ENCODE results near the gene FNBP1L.
"Not testable (repeated sequence)": the region's sequence is repeated elsewhere in the genome, so short reads cannot be mapped to it uniquely, and the experiment has no call there.

Gene FNBP1L

DNA sequence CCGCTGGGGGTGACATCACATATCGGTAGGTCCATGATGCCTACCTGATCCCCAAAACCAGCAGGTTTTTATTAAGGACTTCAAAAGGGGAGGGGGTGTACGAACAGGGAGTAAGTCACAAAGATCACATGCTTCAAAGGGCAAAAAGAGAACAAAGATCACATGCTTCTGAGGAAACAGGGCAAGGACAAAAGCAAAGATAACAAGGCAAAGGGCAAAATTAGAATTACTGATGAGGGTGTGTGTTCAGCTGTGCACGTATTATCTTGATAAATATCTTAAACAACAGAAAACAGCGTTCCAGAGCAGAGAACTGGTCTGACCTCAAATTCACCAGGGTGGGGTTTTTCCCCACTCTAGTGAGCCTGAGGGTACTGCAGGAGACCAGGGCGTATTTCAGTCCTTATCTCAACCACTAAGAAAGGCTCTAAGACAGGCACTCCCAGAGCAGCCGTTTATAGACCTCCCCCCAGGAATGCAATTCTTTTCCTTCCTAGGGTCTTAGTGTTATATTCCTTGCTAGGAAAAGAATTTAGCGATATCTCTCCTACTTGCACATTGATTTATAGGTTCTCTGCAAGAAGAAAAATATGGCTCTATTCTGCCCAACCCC, 31.3 kb downstream of the FNBP1L start:
- H3K9ac ChIP-seq (ENCODE audit: low read length), result not testable (repeated sequence)

DNA sequence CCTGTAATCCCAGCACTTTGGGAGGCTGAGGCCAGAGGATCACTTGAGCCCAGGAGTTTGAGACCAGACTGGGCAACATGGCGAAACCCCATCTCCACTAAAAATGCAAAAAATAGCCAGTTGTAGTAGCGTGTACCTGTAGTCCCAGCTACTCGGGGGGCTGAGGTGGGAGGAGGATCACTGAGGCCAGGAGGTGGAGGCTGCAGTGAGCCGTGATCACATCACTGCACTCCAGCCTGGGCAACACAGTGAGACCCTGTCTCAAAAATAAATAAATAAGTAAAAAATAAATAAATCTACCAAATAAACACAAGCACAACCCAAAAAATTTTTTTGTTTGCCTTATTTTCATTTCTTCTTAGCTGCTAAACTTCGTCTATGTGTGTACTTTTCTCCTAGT, 34.0 kb downstream of the FNBP1L start:
- not testable (repeated sequence) for H2BK5ac ChIP-seq (ENCODE audit: low read length); DNase-seq; H3K27ac ChIP-seq (ENCODE audit: low read depth, low read length); H3K4me1 ChIP-seq (ENCODE audit: control insufficient read depth, low read depth, low read length); H4K5ac ChIP-seq (ENCODE audit: low read length); H2BK120ac ChIP-seq (ENCODE audit: low read depth, low read length); H3K4me2 ChIP-seq (ENCODE audit: low read length); H3K9ac ChIP-seq (ENCODE audit: low read length); H2AK5ac ChIP-seq (ENCODE audit: low read length); H2BK15ac ChIP-seq (replicated peaks; ENCODE audit: low read depth); H3K18ac ChIP-seq (ENCODE audit: low read length); H4K8ac ChIP-seq (ENCODE audit: low read depth, low read length); H3K56ac ChIP-seq (ENCODE audit: low read length); H3K27me3 ChIP-seq (ENCODE audit: insufficient read depth, low read length, poor library complexity); H3K79me1 ChIP-seq (ENCODE audit: low read length); H3K4ac ChIP-seq (ENCODE audit: low read depth, low read length); H3K4me3 ChIP-seq (ENCODE audit: low read length); H3K36me3 ChIP-seq (ENCODE audit: control insufficient read depth, insufficient read depth, low read length); H3K23ac ChIP-seq (ENCODE audit: low read length)
- peaks cover 71% of the 10 kb centered on the region for H3K79me2 ChIP-seq (ENCODE audit: control insufficient read depth, insufficient read depth, low read length)
- WGBS (ENCODE audit: extremely low coverage, insufficient coverage, low lambda C conversion rate), result no CpG with 5 or more reads among the region's 5 CpGs

More for the DNA sequence above, 31.3 kb downstream of the FNBP1L start:
- not testable (repeated sequence) for H3K27me3 ChIP-seq (ENCODE audit: insufficient read depth, low read length, poor library complexity); H2BK5ac ChIP-seq (ENCODE audit: low read length); H4K8ac ChIP-seq (ENCODE audit: low read depth, low read length); H2BK120ac ChIP-seq (ENCODE audit: low read depth, low read length); H3K27ac ChIP-seq (ENCODE audit: low read depth, low read length); H2AK5ac ChIP-seq (ENCODE audit: low read length); H3K4me2 ChIP-seq (ENCODE audit: low read length); H3K56ac ChIP-seq (ENCODE audit: low read length); H3K79me1 ChIP-seq (ENCODE audit: low read length); H2BK15ac ChIP-seq (replicated peaks; ENCODE audit: low read depth); H3K18ac ChIP-seq (ENCODE audit: low read length); DNase-seq; H3K23ac ChIP-seq (ENCODE audit: low read length); H3K4me3 ChIP-seq (ENCODE audit: low read length); H3K4me1 ChIP-seq (ENCODE audit: control insufficient read depth, low read depth, low read length); H4K5ac ChIP-seq (ENCODE audit: low read length); H3K4ac ChIP-seq (ENCODE audit: low read depth, low read length); H3K36me3 ChIP-seq (ENCODE audit: control insufficient read depth, insufficient read depth, low read length)
- H3K79me2 ChIP-seq (ENCODE audit: control insufficient read depth, insufficient read depth, low read length), result peaks cover 66% of the 10 kb centered on the region
- no CpG with 5 or more reads among the region's 8 CpGs for WGBS (ENCODE audit: extremely low coverage, insufficient coverage, low lambda C conversion rate)

DNA sequence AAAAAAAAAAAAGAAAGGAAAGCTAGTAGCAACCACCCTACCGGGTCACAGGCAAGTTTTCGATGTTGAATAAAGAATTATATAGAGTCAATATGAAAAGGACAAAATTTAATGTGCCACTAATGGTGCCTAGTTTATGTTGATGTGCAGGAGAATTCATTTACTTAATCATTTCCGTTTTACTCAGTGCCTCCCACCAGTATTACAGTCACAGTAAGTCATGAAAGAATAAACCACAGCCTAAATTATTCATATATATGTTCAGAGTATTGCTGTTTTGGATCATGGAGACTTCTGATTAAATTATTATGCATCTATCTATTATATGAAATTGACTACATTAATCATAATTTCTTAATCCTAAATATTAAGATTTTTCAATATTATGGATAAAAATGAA, 35.3 kb downstream of the FNBP1L start:
- WGBS (ENCODE audit: extremely low coverage, insufficient coverage, low lambda C conversion rate), result no CpG with 5 or more reads among the region's 3 CpGs
- Histone ChIP-seq H3K27ac (ENCODE audit: low read depth, low read length) (no peak overlapping the region), H3K4me2 (ENCODE audit: low read length) (no peak overlapping the region)

DNA sequence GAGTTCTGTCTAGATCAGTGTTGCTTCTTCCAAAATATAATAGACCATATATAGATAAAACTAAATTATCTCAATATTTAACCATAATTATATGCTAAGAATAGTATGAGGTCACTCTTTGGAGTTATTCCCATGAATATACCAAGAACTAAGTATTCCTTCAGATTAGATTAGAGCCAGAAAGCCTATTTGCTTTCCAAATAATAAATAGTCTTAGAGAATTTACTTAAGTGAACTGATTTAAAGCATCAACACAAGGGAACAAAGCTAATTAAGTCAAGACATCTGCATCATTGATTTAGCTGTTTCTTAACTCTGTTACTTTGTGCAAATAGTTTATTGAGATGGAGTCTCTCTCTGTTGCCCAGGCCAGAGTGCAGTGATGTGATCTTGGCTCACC, 35.7 kb downstream of the FNBP1L start:
- H3K4ac ChIP-seq (ENCODE audit: low read depth, low read length), result no peak overlapping the region
- no peak overlapping the region for H3K18ac ChIP-seq (ENCODE audit: low read length)
- no peak overlapping the region for H3K27ac ChIP-seq (ENCODE audit: low read depth, low read length)
- no peaks in the 10 kb centered on the region for H3K36me3 ChIP-seq (ENCODE audit: control insufficient read depth, insufficient read depth, low read length)
- H3K4me3 ChIP-seq (ENCODE audit: low read length), result no peak overlapping the region
- no peak overlapping the region for H3K9ac ChIP-seq (ENCODE audit: low read length)
- H2BK120ac ChIP-seq (ENCODE audit: low read depth, low read length), result no peak overlapping the region
- peaks cover 3% of the 10 kb centered on the region for H3K4me1 ChIP-seq (ENCODE audit: control insufficient read depth, low read depth, low read length)
- H4K5ac ChIP-seq (ENCODE audit: low read length), result no peak overlapping the region
- H3K56ac ChIP-seq (ENCODE audit: low read length), result no peak overlapping the region
- H3K23ac ChIP-seq (ENCODE audit: low read length), result no peak overlapping the region
- H4K8ac ChIP-seq (ENCODE audit: low read depth, low read length), result no peak overlapping the region
- no peaks in the 10 kb centered on the region for H3K27me3 ChIP-seq (ENCODE audit: insufficient read depth, low read length, poor library complexity)
- H2AK5ac ChIP-seq (ENCODE audit: low read length), result no peak overlapping the region
- H2BK5ac ChIP-seq (ENCODE audit: low read length), result no peak overlapping the region
- no peaks in the 10 kb centered on the region for H3K79me1 ChIP-seq (ENCODE audit: low read length)
- H2BK15ac ChIP-seq (replicated peaks; ENCODE audit: low read depth), result no peak overlapping the region
- DNase-seq, result no peak
- no peak overlapping the region for H3K4me2 ChIP-seq (ENCODE audit: low read length)
- H3K79me2 ChIP-seq (ENCODE audit: control insufficient read depth, insufficient read depth, low read length), result peaks cover 75% of the 10 kb centered on the region

More for the DNA sequence above, 35.3 kb downstream of the FNBP1L start:
- no peak overlapping the region for H2BK15ac ChIP-seq (replicated peaks; ENCODE audit: low read depth)
- DNase-seq, result no peak
- H3K9ac ChIP-seq (ENCODE audit: low read length), result no peak overlapping the region
- no peak overlapping the region for H2BK120ac ChIP-seq (ENCODE audit: low read depth, low read length)
- no peaks in the 10 kb centered on the region for H3K36me3 ChIP-seq (ENCODE audit: control insufficient read depth, insufficient read depth, low read length)
- H3K18ac ChIP-seq (ENCODE audit: low read length), result no peak overlapping the region
- no peak overlapping the region for H4K5ac ChIP-seq (ENCODE audit: low read length)
- no peak overlapping the region for H4K8ac ChIP-seq (ENCODE audit: low read depth, low read length)
- peaks cover 75% of the 10 kb centered on the region for H3K79me2 ChIP-seq (ENCODE audit: control insufficient read depth, insufficient read depth, low read length)
- no peak overlapping the region for H2BK5ac ChIP-seq (ENCODE audit: low read length)
- H3K23ac ChIP-seq (ENCODE audit: low read length), result no peak overlapping the region
- no peak overlapping the region for H3K56ac ChIP-seq (ENCODE audit: low read length)
- H3K4me1 ChIP-seq (ENCODE audit: control insufficient read depth, low read depth, low read length), result peaks cover 3% of the 10 kb centered on the region
- H3K79me1 ChIP-seq (ENCODE audit: low read length), result peaks cover under 1% of the 10 kb centered on the region
- H3K4me3 ChIP-seq (ENCODE audit: low read length), result no peak overlapping the region
- H2AK5ac ChIP-seq (ENCODE audit: low read length), result no peak overlapping the region
- no peak overlapping the region for H3K4ac ChIP-seq (ENCODE audit: low read depth, low read length)
- H3K27me3 ChIP-seq (ENCODE audit: insufficient read depth, low read length, poor library complexity), result no peaks in the 10 kb centered on the region

DNA sequence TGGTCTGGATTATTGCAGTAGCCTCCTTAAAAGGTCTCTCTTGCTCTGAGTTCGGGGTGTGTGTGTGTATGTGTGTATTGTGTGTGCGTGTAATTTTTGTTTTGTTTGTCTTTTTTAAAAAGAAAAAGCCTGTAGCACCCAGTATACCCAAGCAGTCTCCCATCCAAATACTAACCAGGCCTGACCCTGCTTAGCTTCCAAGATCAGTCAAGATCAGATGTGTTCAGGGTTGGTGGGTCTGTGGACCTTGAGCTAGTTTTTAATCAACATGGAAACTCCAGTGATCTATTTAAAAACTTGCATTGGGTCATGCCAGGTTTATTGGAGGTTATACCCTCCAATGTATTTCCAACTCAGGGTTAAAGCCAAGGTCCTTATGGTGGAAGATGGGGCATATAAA, 40.3 kb downstream of the FNBP1L start:
- H4K8ac ChIP-seq (ENCODE audit: low read depth, low read length), result no peak overlapping the region
- H2BK5ac ChIP-seq (ENCODE audit: low read length), result no peak overlapping the region
- H3K9ac ChIP-seq (ENCODE audit: low read length), result no peak overlapping the region
- peaks cover 1% of the 10 kb centered on the region for H3K79me1 ChIP-seq (ENCODE audit: low read length)
- no peak overlapping the region for H3K4ac ChIP-seq (ENCODE audit: low read depth, low read length)
- no peak for DNase-seq
- H3K56ac ChIP-seq (ENCODE audit: low read length), result no peak overlapping the region
- no peak overlapping the region for H3K4me2 ChIP-seq (ENCODE audit: low read length)
- H3K36me3 ChIP-seq (ENCODE audit: control insufficient read depth, insufficient read depth, low read length), result no peaks in the 10 kb centered on the region
- no CpG with 5 or more reads among the region's 2 CpGs for whole genome bisulfite sequencing (ENCODE audit: extremely low coverage, insufficient coverage, low lambda C conversion rate)
- no peak overlapping the region for H3K4me3 ChIP-seq (ENCODE audit: low read length)
- no peak overlapping the region for H3K27ac ChIP-seq (ENCODE audit: low read depth, low read length)
- H2BK15ac ChIP-seq (replicated peaks; ENCODE audit: low read depth), result no peak overlapping the region
- H3K27me3 ChIP-seq (ENCODE audit: insufficient read depth, low read length, poor library complexity), result no peaks in the 10 kb centered on the region
- peak overlapping the region; percentile 30 for H3K18ac ChIP-seq (ENCODE audit: low read length)
- peaks cover 3% of the 10 kb centered on the region for H3K4me1 ChIP-seq (ENCODE audit: control insufficient read depth, low read depth, low read length)
- H3K79me2 ChIP-seq (ENCODE audit: control insufficient read depth, insufficient read depth, low read length), result peaks cover 77% of the 10 kb centered on the region
- no peak overlapping the region for H3K23ac ChIP-seq (ENCODE audit: low read length)
- no peak overlapping the region for H2BK120ac ChIP-seq (ENCODE audit: low read depth, low read length)
- H2AK5ac ChIP-seq (ENCODE audit: low read length), result no peak overlapping the region
- H4K5ac ChIP-seq (ENCODE audit: low read length), result no peak overlapping the region

DNA sequence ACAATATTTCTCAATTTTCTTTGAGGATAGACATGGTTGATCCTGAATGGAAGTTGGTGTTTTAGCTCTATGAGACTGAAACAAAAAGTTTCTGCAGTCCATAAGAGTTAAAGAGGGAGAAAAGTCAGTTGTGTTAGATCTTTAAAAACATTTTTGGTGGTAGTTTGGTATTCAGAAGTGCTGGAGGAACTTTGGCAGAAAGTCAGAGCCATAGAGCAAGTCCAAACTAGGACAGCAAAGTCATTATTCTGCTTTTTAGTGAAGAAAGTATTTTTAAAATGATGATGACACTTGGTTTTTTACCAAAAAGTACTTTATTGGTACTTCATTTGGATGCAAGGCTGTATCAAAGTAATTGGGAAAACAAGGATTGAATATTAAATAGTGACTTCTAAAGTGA, 41.8 kb downstream of the FNBP1L start:
- H3K27me3 ChIP-seq (ENCODE audit: insufficient read depth, low read length, poor library complexity), result no peaks in the 10 kb centered on the region
- H3K4me3 ChIP-seq (ENCODE audit: low read length), result no peak overlapping the region
- no peak overlapping the region for H4K8ac ChIP-seq (ENCODE audit: low read depth, low read length)
- H2BK5ac ChIP-seq (ENCODE audit: low read length), result no peak overlapping the region
- H2AK5ac ChIP-seq (ENCODE audit: low read length), result no peak overlapping the region
- H2BK120ac ChIP-seq (ENCODE audit: low read depth, low read length), result no peak overlapping the region
- no peak overlapping the region for H3K18ac ChIP-seq (ENCODE audit: low read length)
- H3K4me1 ChIP-seq (ENCODE audit: control insufficient read depth, low read depth, low read length), result no peaks in the 10 kb centered on the region
- H3K56ac ChIP-seq (ENCODE audit: low read length), result no peak overlapping the region
- no peak for DNase-seq
- no peak overlapping the region for H3K4ac ChIP-seq (ENCODE audit: low read depth, low read length)
- no peak overlapping the region for H3K9ac ChIP-seq (ENCODE audit: low read length)
- no peak overlapping the region for H2BK15ac ChIP-seq (replicated peaks; ENCODE audit: low read depth)
- peaks cover 81% of the 10 kb centered on the region for H3K79me2 ChIP-seq (ENCODE audit: control insufficient read depth, insufficient read depth, low read length)
- no peak overlapping the region for H3K27ac ChIP-seq (ENCODE audit: low read depth, low read length)
- no peak overlapping the region for H4K5ac ChIP-seq (ENCODE audit: low read length)
- no peak overlapping the region for H3K23ac ChIP-seq (ENCODE audit: low read length)
- H3K79me1 ChIP-seq (ENCODE audit: low read length), result peaks cover 3% of the 10 kb centered on the region
- H3K4me2 ChIP-seq (ENCODE audit: low read length), result no peak overlapping the region
- H3K36me3 ChIP-seq (ENCODE audit: control insufficient read depth, insufficient read depth, low read length), result no peaks in the 10 kb centered on the region
